GM19023 (cell line): ENCODE results near the gene C20orf204.
A peak's percentile ranks its signal among the peaks of the same experiment; 100 is the strongest.

Experiments used
- ATAC-seq: cut with Tn5 transposase; IDR thresholded peaks from one replicate; pipeline ENCODE4 v1.9.1; 2021; ENCODE audit warnings: mild to moderate bottlenecking, moderate library complexity; ENCODE audit not compliant: unreplicated experiment

The C20orf204 gene

GRCh38 chr20:64070244-64070993 is 34.4 kb downstream of the C20orf204 start:
- no peak for ATAC-seq

- ATAC-seq, result no peak
Measured at GRCh38 chr20:64071341-64072332, 35.7 kb downstream of the C20orf204 start.

GRCh38 chr20:64072498-64073063 is 36.6 kb downstream of the C20orf204 start:
- no peak for ATAC-seq

GRCh38 chr20:64073476-64074183 is 37.6 kb downstream of the C20orf204 start:
- no peak for ATAC-seq

- ATAC-seq, result no peak
Measured at GRCh38 chr20:64074184-64074789, 38.3 kb downstream of the C20orf204 start.

- no peak for ATAC-seq
Measured at GRCh38 chr20:64074963-64075362, 39.0 kb downstream of the C20orf204 start.

- no peak for ATAC-seq
Measured at GRCh38 chr20:64075556-64075955, 39.6 kb downstream of the C20orf204 start.

GRCh38 chr20:64076061-64076997 is 40.3 kb downstream of the C20orf204 start:
- no peak for ATAC-seq

- no peak for ATAC-seq
Measured at GRCh38 chr20:64077094-64077493, 41.1 kb downstream of the C20orf204 start.

GRCh38 chr20:64077541-64077875 is 41.5 kb downstream of the C20orf204 start:
- ATAC-seq, result no peak

- ATAC-seq, result no peak
Measured at GRCh38 chr20:64077876-64078551, 42.0 kb downstream of the C20orf204 start.

- ATAC-seq, result no peak
Measured at GRCh38 chr20:64078934-64079272, 42.9 kb downstream of the C20orf204 start.

- peak; percentile 46 for ATAC-seq
Measured at GRCh38 chr20:64079273-64080012, 43.5 kb downstream of the C20orf204 start, which contains the start of gene RGS19. TSS of gene RGS19 (minus strand) at chr20:64079518. CDS start at chr20:64076886, 2,632 bp downstream.

- ATAC-seq, result no peak
Measured at GRCh38 chr20:64080013-64080812, 44.2 kb downstream of the C20orf204 start, which contains the start of gene OPRL1. TSS of gene OPRL1 (plus strand) at chr20:64080082. CDS start at chr20:64092721, 12,639 bp downstream.

GRCh38 chr20:64080813-64081623 is 45.0 kb downstream of the C20orf204 start:
- no peak for ATAC-seq

- ATAC-seq, result no peak
Measured at GRCh38 chr20:64081624-64081964, 45.6 kb downstream of the C20orf204 start.
